Stimulated activated CD4-positive, alpha-beta T cell treated with anti-CD3 and anti-CD28 coated beads, Interleukin-12 subunit alpha, Interleukin-12 subunit beta, amount 100 ng/mL, for 4 hours (primary cell): ENCODE data around the gene LPP.
"Not testable (repeated sequence)": the region's sequence is repeated elsewhere in the genome, so short reads cannot be mapped to it uniquely, and the experiment has no call there.

ENCODE experiments used
- DNase-seq: peaks from one replicate; pipeline ENCODE4 v3.0.0-alpha.2; 2020

Gene LPP

DNA sequence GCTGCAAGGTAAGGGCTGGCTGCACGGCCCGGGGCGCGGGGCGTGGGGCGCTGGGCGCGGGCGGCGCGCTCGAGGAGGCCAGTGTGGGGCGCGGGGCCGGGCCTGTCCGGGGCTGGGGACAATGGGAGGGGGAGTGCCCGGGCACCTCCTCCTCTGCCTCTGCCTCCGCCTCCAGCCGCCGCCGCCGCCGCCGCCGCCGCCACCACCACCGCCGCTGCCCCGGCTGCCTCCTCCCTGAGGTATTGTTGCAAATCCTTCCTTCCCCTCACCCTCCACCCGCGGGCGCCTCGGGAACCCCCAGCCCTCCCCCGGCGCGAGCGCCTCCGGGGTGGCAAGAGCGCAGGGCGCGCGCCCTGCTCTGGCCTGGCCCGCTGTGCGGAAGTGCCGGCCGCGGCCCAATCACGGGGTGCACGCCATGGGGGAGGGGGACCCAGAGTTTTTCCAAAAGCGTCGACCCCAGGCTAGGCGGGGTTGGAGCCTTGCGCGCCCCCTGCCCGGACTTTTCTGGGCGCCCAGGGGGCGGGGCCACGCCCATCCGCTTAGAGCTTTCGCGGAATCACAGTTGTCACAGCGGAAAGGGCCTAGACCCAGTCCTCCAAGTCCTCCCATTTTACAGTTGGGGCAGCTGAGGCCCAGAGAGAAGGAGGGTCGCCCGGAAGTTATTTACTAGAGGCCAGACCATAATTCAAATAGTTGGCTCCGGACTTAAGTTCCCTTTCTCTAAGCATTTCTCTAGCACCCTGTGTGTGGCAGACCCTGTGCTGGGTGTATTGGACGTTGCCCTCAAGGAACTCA, at the start of gene LPP:
TSS of gene LPP (plus strand) at position 144 of the 795 bp plus-strand sequence. CDS start 251,964 bp downstream, outside the sequence.
- peak; percentile 71 for DNase-seq

- DNase-seq = no peak
Measured at GRCh38 chr3:188106006-188106405, 48.0 kb upstream of the LPP start.

GRCh38 chr3:188106454-188106853, 47.5 kb upstream of the LPP start:
- no peak for DNase-seq

DNA sequence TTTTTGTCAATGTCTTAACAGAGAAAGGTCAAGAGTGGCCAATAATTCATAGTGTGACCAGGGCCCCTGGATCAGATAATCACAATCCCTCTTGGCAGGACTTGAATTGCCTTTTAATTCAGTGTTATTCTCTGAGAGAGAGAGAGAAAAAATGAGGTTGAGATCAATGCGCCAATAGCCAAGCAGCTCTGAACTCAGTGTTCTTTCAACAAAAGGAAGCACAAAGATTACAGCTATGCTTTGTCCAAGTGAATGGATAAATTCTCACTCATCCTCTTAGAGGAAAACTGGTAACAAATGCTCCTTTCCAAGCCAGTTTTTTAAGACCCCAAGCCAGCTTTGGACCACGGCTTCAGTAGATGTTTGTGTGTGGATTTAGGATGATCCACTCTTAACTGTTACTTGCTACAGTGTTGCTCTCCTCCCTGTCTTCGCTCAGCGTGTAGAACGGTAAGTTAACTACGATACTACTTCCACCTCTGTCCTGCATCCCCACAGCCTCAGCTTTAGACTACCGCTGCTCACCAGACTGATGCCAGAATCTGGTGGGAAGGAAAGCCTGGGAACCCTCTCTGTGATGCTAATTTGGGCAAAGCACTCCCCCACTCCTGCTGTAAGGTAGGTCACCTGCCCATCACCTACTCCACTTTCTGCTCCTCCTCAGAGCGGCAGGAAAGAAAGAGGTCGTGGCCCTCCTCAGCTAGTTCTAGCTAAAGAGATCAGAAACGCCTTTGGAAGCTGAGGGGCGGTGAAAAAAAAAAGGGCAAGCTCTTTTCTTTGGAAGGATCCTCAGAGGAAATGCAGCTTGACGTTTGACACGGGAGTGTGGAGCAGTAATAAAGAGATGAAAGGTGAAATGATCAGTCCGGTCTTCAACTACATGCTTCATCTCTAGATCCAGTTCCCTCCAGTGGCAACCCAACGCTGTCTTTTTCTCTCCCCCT, 46.8 kb upstream of the LPP start:
- no peak for DNase-seq

- no peak for DNase-seq
Measured at GRCh38 chr3:188108703-188109412, 45.1 kb upstream of the LPP start.

GRCh38 chr3:188111002-188111584, 42.9 kb upstream of the LPP start:
- DNase-seq = no peak

GRCh38 chr3:188113756-188114155, 40.2 kb upstream of the LPP start:
- DNase-seq = no peak

- no peak for DNase-seq
Measured at GRCh38 chr3:188119846-188120245, 34.1 kb upstream of the LPP start.

GRCh38 chr3:188122571-188123169, 31.3 kb upstream of the LPP start:
- no peak for DNase-seq

GRCh38 chr3:188123170-188123905, 30.6 kb upstream of the LPP start:
- no peak for DNase-seq

DNA sequence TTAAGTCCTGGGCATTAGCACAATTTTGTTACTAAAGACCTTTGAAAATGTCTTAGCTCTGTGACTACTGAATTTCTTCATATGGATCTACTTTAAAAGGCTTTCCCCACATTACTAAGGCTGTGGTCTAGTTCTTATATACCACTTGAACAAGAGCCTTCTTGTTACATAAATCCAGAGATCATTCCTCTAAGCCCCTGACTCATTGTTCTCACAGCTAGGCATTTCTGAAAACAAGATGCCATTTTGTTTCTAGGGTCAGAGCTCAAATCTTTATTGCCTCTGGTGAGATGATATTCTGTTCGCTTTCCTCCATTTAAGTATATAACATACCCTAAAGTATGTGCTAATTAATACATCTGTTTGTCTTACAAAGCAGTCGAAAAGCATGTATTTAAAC, 29.8 kb upstream of the LPP start:
- DNase-seq = no peak

DNA sequence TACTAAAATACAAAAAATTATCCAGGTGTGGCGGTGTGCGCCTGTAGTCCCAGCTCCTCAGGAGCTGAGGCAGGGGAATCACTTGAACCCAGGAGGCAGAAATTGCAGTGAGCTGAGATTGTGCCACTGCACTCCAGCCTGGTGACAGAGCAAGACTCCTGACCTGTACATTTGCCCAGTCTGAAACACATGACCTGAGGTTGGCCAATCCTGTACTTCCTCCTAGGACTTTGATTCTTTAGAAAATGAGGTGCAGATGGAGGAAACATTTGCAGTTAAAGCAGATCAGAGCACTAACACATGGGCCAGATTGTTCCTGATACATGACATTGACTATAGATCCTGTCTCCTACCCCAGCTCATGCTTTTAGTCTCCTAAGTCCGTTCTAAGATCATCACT, 28.9 kb upstream of the LPP start:
- DNase-seq = no peak

DNA sequence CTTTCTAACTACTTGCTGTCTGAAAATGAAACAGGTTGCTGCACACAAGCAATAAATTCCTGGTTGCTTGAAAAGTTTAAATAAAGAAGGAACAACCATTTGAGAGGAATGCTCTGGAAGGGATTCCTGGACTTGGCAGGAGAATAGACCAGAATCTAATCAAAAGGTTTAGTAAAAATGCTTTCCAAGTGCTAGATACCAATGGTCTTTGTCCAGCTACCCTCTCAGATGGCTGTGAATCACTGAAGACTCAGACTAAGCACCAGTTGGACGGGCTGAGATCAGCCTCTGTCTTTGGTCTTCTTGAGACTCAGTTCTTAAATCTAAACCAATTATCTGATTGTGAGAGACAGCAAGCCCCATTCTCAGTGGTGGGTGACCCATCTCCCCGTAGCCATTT, 27.7 kb upstream of the LPP start:
- no peak for DNase-seq

DNA sequence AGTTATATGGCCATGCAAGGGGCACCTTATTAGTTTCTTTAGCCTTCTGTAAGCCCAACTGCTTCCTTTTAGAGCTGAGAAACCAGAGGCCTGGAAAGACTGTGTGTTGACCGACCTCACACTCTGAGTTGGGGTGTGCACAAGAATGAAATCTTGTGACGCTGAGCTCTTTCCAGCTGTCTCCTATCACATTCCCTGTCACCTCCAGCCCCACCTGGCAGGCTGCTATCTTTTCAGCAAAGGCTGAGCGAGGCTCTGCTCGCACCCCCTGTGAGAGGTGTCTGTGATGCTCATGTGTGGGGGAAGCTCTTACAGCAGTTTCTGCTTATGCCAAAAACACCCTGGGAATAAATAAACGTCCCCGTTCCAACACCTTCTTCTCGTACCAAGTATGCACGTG, 27.0 kb upstream of the LPP start:
- no peak for DNase-seq

DNA sequence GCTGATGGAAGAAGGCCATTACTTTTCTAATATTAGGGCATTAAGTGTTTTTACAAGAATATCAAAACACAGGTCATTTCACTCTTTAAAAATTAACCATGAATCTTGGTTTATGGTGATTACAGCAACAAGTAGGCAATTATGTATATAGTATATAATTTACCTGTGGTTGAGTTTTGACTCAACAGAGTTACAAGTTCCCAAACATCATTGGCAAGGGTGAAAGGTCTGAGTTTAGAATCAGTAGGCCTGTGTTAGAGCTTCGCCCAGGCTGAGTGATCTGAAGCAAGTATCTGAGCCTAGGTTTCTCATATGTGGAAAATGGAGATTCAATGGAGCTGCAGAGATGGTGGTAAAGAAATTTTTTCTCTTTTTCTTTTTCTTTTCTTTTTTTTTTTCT, 25.1 kb upstream of the LPP start:
- DNase-seq = no peak

GRCh38 chr3:188131023-188131422, 22.9 kb upstream of the LPP start:
- not testable (repeated sequence) for DNase-seq

- no peak for DNase-seq
Measured at GRCh38 chr3:188133219-188133618, 20.7 kb upstream of the LPP start.

DNA sequence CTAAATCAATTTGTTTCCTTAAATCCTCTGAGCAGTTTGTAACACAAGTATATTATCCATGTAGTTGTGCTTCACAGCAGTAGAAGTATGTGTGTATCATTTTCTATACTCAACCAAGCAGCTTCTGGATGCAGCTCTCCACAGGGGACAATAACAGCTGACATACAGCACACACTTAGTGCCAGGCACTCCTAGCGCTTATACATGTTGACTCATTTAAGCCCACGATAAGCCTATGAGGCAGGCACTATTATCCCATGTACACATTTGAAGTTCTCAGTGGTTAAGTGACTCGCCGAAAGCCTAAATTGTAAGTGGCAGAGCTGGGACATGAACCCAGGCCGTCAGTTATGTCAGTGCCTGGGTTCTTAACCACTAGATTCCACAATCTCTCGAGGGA, 20.3 kb upstream of the LPP start:
- no peak for DNase-seq

DNA sequence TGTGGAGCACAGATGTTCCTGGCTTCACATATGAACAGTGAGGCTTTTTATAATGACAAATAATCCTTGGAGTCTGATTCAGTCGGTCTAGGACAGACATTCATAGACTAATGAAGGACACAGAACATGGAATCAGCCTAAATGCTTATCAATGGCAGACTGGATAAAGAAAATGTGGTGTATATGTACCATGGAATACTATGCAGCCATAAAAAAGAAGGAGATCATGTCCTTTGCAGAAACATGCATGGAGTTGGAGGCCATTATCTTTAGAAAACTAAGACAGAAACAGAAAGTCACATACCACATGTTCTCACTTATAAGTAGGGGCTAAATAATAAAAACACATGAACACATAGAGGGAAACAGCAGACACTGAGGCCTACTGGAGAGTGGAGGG, 19.9 kb upstream of the LPP start:
- DNase-seq = no peak

GRCh38 chr3:188134856-188135255, 19.1 kb upstream of the LPP start:
- no peak for DNase-seq

DNA sequence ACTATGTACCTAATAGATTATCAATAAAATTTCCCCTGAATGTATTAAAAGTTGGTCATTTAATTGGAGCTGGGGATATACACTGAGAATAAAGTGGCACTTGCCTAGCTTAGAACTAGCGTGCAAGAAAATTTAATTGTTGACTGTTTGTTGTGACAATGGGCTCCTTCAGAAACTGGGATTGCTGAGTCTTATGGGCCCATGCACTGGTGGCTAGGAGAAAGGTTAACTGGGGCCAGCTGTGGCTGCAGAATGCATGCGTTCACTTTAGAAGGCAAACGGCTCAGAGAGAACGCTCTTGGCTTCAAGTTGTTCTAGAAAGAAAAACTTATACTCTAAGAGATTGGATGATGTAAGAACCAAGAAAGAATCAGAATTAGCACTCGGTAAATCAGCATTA, 18.7 kb upstream of the LPP start:
- DNase-seq = no peak

DNA sequence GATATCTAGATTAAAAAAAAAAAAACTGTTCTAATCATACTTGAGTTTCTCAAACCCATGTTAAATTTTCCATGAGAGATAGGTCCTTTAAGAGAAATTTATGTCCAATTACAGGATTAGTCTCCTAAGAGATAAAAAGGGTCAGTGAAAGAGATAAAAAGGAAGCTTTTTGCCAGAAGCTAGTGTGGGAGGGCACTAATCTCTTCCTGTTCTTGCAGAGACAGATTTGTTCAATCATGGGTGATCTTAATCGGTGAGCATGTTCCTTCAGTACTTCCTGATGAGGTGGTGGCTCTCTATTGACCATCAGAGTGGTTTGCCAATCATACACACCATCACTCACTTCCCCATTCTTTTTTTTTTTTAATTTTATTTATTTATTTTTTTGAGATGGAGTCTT, 16.9 kb upstream of the LPP start:
- DNase-seq = no peak
